Fibroblast of gingiva (primary cell): ENCODE data around the gene MPP3.
"Not testable (repeated sequence)": the region's sequence is repeated elsewhere in the genome, so short reads cannot be mapped to it uniquely, and the experiment has no call there.

Experiments
- DNase-seq: peaks from one replicate; pipeline ENCODE4 v3.0.0-alpha.2; 2011; ENCODE audit warnings: low read depth

The MPP3 gene

DNA sequence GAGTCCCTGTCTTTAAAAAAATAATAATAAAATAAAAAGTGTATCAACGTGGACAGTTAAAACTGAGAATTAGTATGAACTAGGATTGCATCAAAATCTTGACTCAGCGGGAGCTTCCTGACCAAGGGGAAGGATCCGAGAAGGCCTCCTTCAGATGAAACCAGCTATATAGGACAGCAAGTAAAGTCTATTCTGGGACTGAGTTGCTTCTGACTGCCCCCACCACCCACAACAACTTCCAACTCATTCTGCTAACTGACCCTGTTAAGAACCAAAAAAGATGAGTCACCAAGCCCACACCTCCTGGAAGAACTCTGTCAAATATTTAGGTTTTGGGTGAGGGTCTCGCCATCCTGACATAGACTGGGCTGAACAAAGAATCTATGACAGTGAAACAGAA lies 24.9 kb downstream of the MPP3 start:
- DNase-seq, result no peak

GRCh38 chr17:43805117-43805516 lies 27.8 kb downstream of the MPP3 start:
- no peak for DNase-seq

DNA sequence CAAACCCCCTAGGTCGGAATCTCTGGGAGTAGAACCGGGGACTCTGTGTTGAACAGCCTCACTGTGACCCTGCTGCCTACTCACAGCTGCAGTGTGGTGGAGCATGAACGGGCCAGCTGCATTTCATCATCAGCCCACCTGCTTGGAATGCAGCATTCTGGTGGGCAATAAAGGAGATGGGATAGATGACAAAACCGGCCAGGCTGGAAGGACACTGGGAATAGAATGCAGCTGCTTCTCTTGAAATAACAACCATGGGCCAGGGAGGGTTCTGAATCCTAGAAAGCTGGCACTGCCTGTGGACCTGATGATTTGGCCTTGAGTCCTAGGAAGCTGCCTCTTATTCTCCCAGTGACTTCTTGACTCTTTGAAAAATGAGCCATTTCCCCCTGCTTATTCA lies 29.2 kb downstream of the MPP3 start:
- DNase-seq, result no peak

DNA sequence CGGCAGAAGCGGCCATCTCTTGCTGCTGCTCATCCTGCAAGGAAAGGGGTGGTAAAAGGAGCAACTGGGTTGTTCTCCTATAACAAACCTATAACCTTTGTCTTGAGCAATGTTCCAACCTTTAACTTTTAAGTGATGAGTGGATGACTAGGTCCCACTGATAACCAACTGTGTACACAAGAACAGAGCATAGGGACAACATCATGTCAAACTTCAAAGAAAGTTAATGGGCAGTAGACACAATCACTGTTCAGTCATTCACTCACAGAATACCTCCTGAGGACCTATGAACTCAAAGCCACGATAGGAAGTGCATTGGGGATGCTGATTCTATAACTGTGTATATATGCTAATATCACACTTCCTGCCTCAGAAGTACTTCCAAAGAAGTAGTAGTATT lies 31.1 kb downstream of the MPP3 start:
- no peak for DNase-seq

DNA sequence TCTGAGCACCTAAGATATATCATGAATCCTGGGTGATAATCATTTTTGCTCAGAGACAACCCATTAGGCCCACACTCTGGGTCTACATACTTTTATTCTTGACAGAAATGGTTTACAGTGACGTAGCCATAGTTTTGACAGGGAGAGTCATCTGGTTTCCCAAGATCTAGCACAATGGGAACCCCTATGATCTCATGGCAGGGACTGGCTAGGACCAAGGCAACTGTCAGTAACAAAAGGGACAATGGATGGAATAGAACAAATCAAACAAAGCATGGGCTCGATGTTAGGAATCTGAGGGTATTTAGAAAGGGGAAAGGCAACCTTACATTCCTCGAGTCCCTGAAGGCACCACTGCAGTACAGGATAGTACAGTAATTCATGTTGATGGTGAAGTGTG lies 32.2 kb downstream of the MPP3 start:
- no peak for DNase-seq

DNA sequence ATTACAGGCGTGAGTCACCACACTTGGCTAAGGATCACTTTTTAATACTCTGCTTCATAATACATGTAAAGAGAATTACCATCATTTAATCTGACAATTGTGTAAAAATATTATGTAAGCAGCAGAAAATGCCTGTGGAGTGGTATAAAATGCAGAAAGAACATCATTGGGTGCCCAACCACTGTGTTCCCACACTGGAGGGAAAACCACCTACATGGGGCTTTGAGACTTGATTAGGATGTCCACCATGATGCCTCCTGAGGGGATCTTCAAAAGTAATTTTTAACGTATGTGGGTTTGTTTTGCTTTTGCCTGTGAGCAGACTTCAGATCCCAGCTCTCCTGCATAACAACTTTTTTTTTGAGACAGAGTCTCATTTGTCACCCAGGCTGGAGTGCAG lies 33.9 kb downstream of the MPP3 start:
- DNase-seq, result no peak

DNA sequence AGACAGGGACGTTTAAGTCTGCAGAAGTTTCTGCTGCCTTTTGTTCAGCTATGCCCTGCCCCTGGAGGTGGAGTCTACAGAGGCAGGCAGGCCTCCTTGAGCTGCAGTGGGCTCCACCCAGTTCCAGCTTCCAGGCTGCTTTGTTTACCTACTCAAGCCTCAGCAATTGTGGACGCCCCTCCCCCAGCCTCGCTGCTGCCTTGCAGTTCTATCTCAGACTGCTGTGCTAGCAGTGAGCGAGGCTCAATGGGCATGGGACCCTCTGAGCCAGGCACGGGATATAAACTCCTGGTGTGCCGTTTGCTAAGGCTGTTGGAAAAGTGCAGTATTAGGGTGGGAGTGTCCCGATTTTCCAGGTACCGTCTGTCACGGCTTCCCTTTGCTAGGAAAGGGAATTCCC lies 34.9 kb downstream of the MPP3 start:
- not testable (repeated sequence) for DNase-seq

GRCh38 chr17:43792668-43793067 lies 40.3 kb downstream of the MPP3 start:
- DNase-seq, result not testable (repeated sequence)

DNA sequence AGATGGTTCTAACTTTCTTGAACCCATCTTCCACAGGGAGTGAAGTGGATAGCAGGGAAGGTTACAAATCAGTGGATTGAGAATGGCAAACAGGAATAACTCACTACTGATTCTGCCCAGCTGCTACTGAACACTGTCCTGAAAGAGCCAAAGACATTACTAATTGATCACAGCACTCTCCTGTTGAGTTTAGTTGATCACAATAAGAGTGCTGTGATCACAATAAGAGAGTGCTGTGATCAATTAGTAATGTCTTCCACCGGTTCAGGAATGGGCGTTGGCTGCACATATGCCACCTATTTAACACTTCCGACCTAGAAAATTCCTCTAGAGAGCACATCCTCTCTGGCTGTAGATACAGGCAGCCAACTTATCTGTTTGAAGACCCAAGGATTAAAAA lies 41.4 kb downstream of the MPP3 start:
- DNase-seq, result peak; percentile 65

- DNase-seq, result no peak
Measured at GRCh38 chr17:43790311-43790940, 42.5 kb downstream of the MPP3 start.

GRCh38 chr17:43789482-43789881 lies 43.5 kb downstream of the MPP3 start:
- DNase-seq, result no peak

- no peak for DNase-seq
Measured at GRCh38 chr17:43788540-43788939, 44.4 kb downstream of the MPP3 start.

GRCh38 chr17:43787728-43788127 lies 45.2 kb downstream of the MPP3 start:
- DNase-seq, result peak; percentile 38

- DNase-seq, result peak; percentile 59
Measured at GRCh38 chr17:43784628-43785101, 48.3 kb downstream of the MPP3 start.

DNA sequence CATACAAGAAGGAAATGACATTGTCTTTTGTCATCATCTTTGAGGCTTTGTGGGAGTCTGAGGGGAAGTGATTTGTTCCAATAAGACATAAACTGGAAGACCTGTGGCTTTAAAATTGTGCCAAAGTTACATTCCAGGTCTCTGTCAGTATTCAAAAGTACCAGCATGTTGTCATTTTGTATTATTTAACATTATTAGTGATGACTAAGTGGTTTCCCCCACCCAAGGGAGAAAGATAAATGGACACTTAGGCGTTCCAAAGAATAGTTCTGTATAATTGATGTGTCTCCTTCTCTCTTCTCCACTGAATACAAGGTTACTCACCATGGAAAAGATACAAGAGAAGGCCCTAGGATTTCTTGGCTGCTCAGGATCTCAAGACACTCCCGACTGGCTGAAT lies 48.9 kb downstream of the MPP3 start:
- DNase-seq, result no peak

DNA sequence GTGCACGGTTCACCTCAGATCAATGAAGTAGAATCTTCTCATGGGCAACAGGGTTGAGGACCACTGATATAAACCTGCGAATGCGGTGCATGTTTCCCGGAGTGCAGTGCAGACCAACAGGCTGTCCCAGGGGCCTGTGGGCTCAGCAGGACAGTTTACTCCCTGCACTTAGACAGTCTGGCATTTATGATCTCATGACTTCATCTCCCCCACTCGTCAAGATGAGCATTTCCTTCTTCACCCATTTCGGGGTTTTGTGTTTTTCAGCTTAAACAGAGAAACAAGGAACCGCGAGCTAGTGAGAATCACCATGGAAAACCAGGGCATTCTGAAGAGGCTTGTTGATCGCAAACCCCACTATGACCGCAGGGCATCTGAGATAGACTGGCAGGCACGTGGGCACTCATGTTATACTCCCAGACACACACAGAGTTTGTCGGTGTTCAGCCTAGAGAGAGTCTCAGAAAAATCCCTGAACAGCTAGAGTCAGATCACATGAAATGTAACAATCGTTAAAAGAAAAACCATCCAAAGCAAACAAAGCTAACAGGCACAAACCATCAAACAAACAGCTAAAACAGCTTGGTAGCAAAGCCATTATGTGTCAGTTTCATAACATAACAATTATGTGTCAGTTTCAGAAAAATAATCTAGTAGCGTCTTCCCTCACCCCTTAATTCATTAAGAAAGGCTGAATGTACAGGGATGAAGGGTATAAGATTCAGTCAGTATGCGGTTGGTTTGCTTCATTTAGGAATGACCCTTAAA lies 49.8 kb downstream of the MPP3 start:
- no peak for DNase-seq

DNA sequence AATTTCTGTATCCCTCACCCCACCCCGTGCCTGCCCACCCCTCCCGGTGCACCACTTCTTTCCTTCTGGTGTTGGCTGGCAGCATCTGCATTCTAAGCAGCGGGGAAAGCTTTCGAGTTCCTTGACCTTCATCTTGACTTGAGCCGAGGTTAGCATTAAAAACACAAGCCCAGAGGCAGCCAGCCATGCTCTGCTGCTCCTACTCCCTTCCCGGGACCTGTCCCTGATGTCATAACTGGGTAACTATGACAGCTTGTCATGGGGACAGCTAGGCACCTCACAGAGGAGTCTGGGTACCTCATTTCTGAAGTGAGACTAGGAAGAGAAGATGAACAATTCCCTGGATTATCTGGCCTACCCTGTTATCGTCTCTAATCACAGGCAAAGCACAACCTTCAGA lies 52.8 kb downstream of the MPP3 start, which contains the start of gene CFAP97D1:
TSS of gene CFAP97D1 (plus strand) at position 301 of the 400 bp plus-strand sequence. CDS start at position 329, 28 bp downstream.
- DNase-seq, result no peak

DNA sequence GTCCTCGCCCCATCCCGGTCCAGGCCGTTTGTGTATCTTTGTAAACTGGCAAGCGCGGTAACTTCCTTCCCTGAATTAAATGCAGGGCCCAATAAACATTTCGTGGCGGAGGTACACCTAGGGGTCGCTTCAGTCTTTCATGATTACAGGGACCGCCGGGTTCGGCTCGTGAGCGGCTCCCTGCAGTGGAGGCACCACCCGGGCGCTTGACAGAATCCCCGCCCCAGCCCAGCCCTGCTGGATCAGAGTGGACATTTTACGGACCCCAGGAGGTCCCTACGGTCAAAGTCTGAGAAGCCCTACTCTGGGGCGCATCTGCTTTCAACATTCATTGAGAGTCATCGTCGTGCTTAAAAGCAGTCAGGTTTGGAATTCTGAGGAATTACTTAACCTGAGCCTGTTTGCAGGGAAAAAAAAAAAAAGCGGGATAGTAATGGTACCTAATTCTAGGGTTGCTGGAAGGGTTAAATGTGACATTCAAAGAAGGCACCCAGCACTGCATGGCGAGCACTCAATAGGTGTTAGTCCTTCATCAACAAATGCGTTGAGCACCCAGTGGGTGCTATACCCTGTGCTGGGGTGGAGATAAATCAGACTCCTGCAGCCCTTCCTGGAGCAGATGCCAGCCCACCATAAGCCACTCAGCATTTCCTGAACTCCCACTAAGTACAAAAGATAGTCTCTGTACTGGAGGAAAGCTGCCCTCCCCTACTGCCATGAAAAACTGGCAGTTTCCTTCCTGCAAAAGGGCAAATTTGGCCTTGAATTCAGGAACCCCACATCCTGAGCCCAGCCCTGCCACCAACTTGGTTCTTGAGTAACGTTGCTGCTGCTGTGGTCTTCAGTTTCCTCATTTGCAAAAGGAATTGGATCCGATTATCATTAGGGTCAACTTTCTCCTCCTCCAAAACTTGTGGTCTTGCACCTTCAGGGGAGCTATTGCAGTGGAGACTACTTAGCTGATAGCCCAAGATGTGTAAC lies 53.5 kb downstream of the MPP3 start:
- no peak for DNase-seq

GRCh38 chr17:43778337-43779144 lies 54.4 kb downstream of the MPP3 start, which contains the start of gene DUSP3:
Gene DUSP3 (minus strand): TSS chr17:43778977. CDS start chr17:43778924, 53 bp downstream.
- peak; percentile 94 for DNase-seq

DNA sequence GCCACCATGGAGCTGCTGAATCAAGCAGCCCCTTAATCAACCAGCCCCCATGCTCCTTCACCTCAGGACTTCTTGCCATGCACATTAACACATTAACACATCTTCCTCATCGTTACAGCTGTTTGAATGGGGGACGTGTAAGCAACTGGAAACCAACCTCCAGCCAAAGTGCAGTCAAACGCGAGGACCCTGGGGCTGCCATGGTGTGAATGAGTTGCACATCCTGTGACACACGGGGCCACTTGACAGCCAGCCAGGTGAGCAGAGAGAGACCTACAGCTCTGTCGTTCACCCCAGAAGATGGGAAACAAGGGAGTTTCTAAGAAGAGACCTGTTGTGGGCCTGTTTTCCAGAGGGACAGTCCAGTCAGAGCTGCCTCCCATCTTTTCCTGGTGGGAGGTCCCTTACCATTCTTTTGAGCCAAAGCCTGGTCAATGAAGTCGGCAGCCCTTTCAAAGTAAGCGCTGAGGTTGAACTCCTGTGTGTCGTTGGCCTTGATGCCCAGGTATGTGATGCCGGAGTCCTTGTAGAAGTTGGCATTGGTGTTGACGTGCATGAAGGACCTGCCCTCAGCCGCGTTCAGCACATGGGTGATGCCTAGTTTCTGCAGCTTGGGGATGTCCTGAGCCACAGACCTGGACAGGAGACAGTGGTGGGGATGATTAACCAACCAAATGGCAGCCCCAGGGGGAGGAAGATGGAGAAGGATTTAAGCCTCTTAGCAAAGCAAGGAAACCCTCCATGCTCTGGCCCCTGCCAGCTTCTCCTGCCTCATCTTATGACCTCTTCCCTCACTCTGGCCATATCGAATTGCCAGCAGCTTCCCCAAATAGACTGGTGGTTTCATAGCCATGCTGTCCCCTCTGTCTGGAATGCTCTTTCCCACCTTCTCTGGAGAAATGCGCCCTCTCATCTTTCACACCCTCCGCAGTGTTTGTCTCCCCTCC lies 58.4 kb downstream of the MPP3 start:
- DNase-seq, result no peak
